Tibial nerve (tissue), 4 donors: ENCODE data around the gene FSD2.

Experiments used
- CTCF ChIP-seq, 5 experiments: fragments of 200-600 bp in 3 of 5; fragments of 450-650 bp in 2 of 5; sonication (generic) in 3 of 5; IDR thresholded peaks; one replicate each; pipeline ENCODE4 v1.5.1; 2016 to 2019; ENCODE audit warnings: antibody characterized with exemption in 5 of 5, mild to moderate bottlenecking in 3 of 5, moderate library complexity in 2 of 5
- EP300 ChIP-seq, 2 donors: sonication (generic); formaldehyde crosslinking; IDR thresholded peaks; one replicate each; pipeline ENCODE4 v1.6.1; 2017; ENCODE audit warnings: antibody characterized with exemption in 2 of 2, mild to moderate bottlenecking in 1 of 2
- POLR2A ChIP-seq, 2 donors: fragments of 450-650 bp; IDR thresholded peaks; one replicate each; pipeline ENCODE4 v1.6.1; 2017; ENCODE audit warnings: antibody characterized with exemption in 2 of 2, mild to moderate bottlenecking in 2 of 2, moderate library complexity in 2 of 2

GRCh38 chr15:82833362-82833682, 27.5 kb upstream of the FSD2 start:
- TF ChIP-seq POLR2A (IDR thresholded peaks at IDR 0.05) (no peak), CTCF (IDR thresholded peaks at IDR 0.05) (no peak), EP300 (IDR thresholded peaks at IDR 0.05) (no peak)
